Measurements from ENCODE around the gene MN1. TPM values are rescaled to one million over a fixed set of nuclear protein-coding genes. Genes with fewer than 3 reads are reported as not detected.
A peak's percentile ranks its signal among the peaks of the same experiment; 100 is the strongest.

The MN1 gene
- total and polyA plus RNA-seq, 2 donors (not counting 1 experiment from before 2014, with no cell fraction given): 0.02 to 0.12 TPM

DNA sequence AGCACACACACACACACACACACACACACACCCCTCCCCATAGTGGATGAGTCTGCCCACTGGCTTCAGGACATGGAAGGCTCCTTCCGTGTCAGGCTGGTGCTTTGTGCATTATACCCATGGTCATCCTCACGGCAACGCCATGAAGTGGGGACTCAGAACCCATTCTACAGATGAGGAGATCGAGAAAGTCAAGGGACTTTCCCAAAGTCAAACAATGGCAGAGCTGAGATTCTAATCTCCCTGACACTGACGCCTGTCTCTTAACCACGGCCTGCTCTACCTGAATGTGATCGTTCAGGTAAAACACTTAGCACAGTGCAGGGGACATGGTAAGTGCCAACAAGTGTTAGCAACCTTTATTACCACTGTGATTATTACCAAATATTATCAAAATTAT, 4.3 kb upstream of the MN1 start:
- Histone ChIP-seq H3K4me3 (ENCODE audit: control extremely low read depth in 1 of 5, extremely low read depth in 1 of 5, insufficient read depth in 1 of 5, low read depth in 2 of 5, low read length in 4 of 5) (no peak overlapping the region), H3K79me2 (ENCODE audit: control insufficient read depth, insufficient read depth, low read length) (no peaks in the 10 kb centered on the region), H2AFZ (ENCODE audit: insufficient read depth, low read depth, low read length, poor library complexity, severe bottlenecking) (no peak overlapping the region), H3K4me1 (ENCODE audit: control insufficient read depth in 2 of 2, insufficient read depth in 2 of 2, low read length in 2 of 2) (peaks cover 10 to 16% of the 10 kb centered on the region in 2 donors), H3K9me3 (ENCODE audit: control extremely low read depth in 1 of 3, control insufficient read depth in 2 of 3, insufficient read depth in 1 of 3, low read length in 2 of 3) (no peaks in the 10 kb centered on the region), H3K27me3 (replicated peaks in 1 of 4; ENCODE audit: control extremely low read depth in 1 of 4, control insufficient read depth in 3 of 4, insufficient read depth in 4 of 4, low read length in 3 of 4) (peaks cover 0 to 28% (median 7%) of the 10 kb centered on the region in 4 experiments), H3K27ac (ENCODE audit: low read length in 2 of 2) (no peak overlapping the region), H3K9ac (ENCODE audit: low read length) (no peak overlapping the region), H4K20me1 (ENCODE audit: control insufficient read depth, insufficient read depth, low read length, poor library complexity, severe bottlenecking) (no peaks in the 10 kb centered on the region), H3K36me3 (replicated peaks in 1 of 2; ENCODE audit: control extremely low read depth in 1 of 2, control insufficient read depth in 1 of 2, extremely low read depth in 1 of 2, insufficient read depth in 2 of 2, low read length in 1 of 2) (no peaks in the 10 kb centered on the region), H3K4me2 (replicated peaks; ENCODE audit: low read depth, low read length, poor library complexity, severe bottlenecking) (no peak overlapping the region)
- WGBS (ENCODE audit: insufficient coverage): 95% methylated on average over 7 of the region's 7 CpGs
- DNase-seq: no peak
- no peak for ATAC-seq (ENCODE audit: low read depth)
- Mint-ChIP-seq H3K9me3 (ENCODE audit: insufficient read depth) (no peaks in the 10 kb centered on the region), H3K27me3 (peaks cover 43% of the 10 kb centered on the region), H3K4me1 (peaks cover 15% of the 10 kb centered on the region), H3K4me3 (no peak overlapping the region), H3K27ac (no peak overlapping the region)
- intact Hi-C loops (cut with micrococcal nuclease): no loop called here
- POLR2A ChIA-PET: no interaction called here
- TF ChIP-seq EZH2 (IDR thresholded peaks at IDR 0.05; ENCODE audit: borderline replicate concordance, insufficient read depth, low read depth, low read length, poor library complexity, severe bottlenecking): no peak
- TF ChIP-seq, protein P1, sequence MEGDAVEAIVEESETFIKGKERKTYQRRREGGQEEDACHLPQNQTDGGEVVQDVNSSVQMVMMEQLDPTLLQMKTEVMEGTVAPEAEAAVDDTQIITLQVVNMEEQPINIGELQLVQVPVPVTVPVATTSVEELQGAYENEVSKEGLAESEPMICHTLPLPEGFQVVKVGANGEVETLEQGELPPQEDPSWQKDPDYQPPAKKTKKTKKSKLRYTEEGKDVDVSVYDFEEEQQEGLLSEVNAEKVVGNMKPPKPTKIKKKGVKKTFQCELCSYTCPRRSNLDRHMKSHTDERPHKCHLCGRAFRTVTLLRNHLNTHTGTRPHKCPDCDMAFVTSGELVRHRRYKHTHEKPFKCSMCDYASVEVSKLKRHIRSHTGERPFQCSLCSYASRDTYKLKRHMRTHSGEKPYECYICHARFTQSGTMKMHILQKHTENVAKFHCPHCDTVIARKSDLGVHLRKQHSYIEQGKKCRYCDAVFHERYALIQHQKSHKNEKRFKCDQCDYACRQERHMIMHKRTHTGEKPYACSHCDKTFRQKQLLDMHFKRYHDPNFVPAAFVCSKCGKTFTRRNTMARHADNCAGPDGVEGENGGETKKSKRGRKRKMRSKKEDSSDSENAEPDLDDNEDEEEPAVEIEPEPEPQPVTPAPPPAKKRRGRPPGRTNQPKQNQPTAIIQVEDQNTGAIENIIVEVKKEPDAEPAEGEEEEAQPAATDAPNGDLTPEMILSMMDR (IDR thresholded peaks at IDR 0.05): no peak
- CTCF ChIA-PET: no interaction called here

DNA sequence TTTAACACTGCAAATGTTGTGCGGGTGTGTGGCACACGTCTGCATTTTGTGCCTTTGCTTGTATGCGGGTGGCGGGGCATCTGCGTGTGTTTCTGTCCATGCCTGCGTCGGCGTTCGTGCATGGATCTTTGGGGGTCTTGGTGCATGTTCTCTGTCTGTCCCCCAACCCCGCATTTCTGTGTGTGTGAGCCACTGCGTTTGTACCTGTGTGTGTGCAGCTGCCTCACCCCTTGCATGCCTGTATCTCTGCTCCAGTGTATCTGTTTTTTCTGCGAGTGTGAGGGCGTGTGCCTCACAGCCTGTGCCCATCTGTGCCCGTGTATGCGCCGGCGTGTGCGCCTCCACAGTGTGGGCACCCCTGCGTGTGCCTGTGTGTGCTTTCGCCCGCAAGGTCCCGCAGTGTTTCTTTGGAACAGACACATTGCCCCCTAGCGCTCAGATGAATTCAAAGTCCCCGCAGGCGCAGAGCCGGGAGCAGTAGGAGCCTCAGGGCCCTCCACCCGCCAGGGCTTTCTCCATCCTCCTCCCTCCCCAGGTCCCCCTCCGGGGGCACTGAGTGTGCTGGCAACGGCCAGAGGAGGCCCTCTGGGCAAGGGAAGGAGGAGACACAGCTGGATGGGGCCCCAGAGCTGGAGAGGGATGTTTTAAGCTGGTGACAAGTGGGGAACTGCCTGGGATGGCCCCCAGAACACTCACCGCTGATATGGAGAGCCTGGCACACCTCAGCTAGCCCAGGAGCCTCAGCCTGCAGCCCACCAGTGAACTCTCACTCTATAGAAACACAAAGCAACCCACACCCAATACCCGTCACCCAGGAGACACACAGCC, 3.1 kb upstream of the MN1 start:
- H3K27ac Mint-ChIP-seq: no peak overlapping the region
- Histone ChIP-seq H4K20me1 (ENCODE audit: control insufficient read depth, insufficient read depth, low read length, poor library complexity, severe bottlenecking) (no peaks in the 10 kb centered on the region), H3K79me2 (ENCODE audit: control insufficient read depth, insufficient read depth, low read length) (no peaks in the 10 kb centered on the region), H3K4me1 (ENCODE audit: control insufficient read depth in 2 of 2, insufficient read depth in 2 of 2, low read length in 2 of 2) (peaks cover 17 to 24% of the 10 kb centered on the region in 2 donors), H3K4me2 (replicated peaks; ENCODE audit: low read depth, low read length, poor library complexity, severe bottlenecking) (no peak overlapping the region), H3K9ac (ENCODE audit: low read length) (no peak overlapping the region), H3K9me3 (ENCODE audit: control extremely low read depth in 1 of 3, control insufficient read depth in 2 of 3, insufficient read depth in 1 of 3, low read length in 2 of 3) (no peaks in the 10 kb centered on the region), H3K4me3 (ENCODE audit: control extremely low read depth in 1 of 5, extremely low read depth in 1 of 5, insufficient read depth in 1 of 5, low read depth in 2 of 5, low read length in 4 of 5) (no peak overlapping the region), H3K36me3 (replicated peaks in 1 of 2; ENCODE audit: control extremely low read depth in 1 of 2, control insufficient read depth in 1 of 2, extremely low read depth in 1 of 2, insufficient read depth in 2 of 2, low read length in 1 of 2) (no peaks in the 10 kb centered on the region), H2AFZ (ENCODE audit: insufficient read depth, low read depth, low read length, poor library complexity, severe bottlenecking) (no peak overlapping the region), H3K27me3 (replicated peaks in 1 of 4; ENCODE audit: control extremely low read depth in 1 of 4, control insufficient read depth in 3 of 4, insufficient read depth in 4 of 4, low read length in 3 of 4) (peaks cover 0 to 39% (median 10%) of the 10 kb centered on the region in 4 experiments), H3K27ac (ENCODE audit: low read length in 2 of 2) (no peak overlapping the region)
- no peaks in the 10 kb centered on the region for H3K9me3 Mint-ChIP-seq (ENCODE audit: insufficient read depth)
- H3K27me3 Mint-ChIP-seq: peaks cover 43% of the 10 kb centered on the region
- peak; percentile 49 for DNase-seq
- no peak for TF ChIP-seq EZH2 (IDR thresholded peaks at IDR 0.05; ENCODE audit: borderline replicate concordance, insufficient read depth, low read depth, low read length, poor library complexity, severe bottlenecking)
- TF ChIP-seq, protein P1 (IDR thresholded peaks at IDR 0.05): peak; percentile 51
- CTCF ChIA-PET: no interaction called here
- ATAC-seq (ENCODE audit: low read depth): no peak
- H3K4me3 Mint-ChIP-seq: peak overlapping the region; percentile 62
- POLR2A ChIA-PET: no interaction called here
- 33% methylated on average over 29 of the region's 31 CpGs for WGBS (ENCODE audit: insufficient coverage)
- peaks cover 15% of the 10 kb centered on the region for H3K4me1 Mint-ChIP-seq
- intact Hi-C loops (cut with micrococcal nuclease): no loop called here
